Testis (tissue), 3 donors: ENCODE data around the gene MSH5. TPM values are rescaled to one million over a fixed set of nuclear protein-coding genes. Genes with fewer than 3 reads are reported as not detected.

ENCODE experiments used
- DNase-seq: peaks from one replicate; pipeline ENCODE4 v3.0.0-alpha.2; 2019
- H3K27ac ChIP-seq, 2 donors: fragments of 200-600 bp; sonication (generic); one replicate each; pipeline ENCODE4 v1.5.1; 2019
- H3K27me3 ChIP-seq: fragments of 200-600 bp; sonication (generic); one replicate; pipeline ENCODE4 v1.5.1; 2019
- H3K36me3 ChIP-seq: fragments of 200-600 bp; sonication (generic); one replicate; pipeline ENCODE4 v1.5.1; 2017; ENCODE audit warnings: low read depth; ENCODE audit errors: missing control alignments
- H3K4me1 ChIP-seq: fragments of 200-600 bp; sonication (generic); one replicate; pipeline ENCODE4 v1.5.1; 2019
- H3K4me3 ChIP-seq, 2 donors: fragments of 200-600 bp; sonication (generic); one replicate each; pipeline ENCODE4 v1.5.1; 2017 to 2019
- H3K9me3 ChIP-seq: fragments of 200-600 bp; sonication (generic); one replicate; pipeline ENCODE4 v1.5.1; 2017
- POLR2A ChIP-seq: fragments of 450-650 bp; IDR thresholded peaks from one replicate; pipeline ENCODE4 v1.6.1; 2017; ENCODE audit warnings: antibody characterized with exemption, mild to moderate bottlenecking, moderate library complexity
- WGBS, 2 donors: methylation state at CpG; one replicate each; pipeline ENCODE4 v1.1.5; 2018; 5-methylcytosine and 5-hydroxymethylcytosine counted together
- intact Hi-C: fragments of 100-400 bp; cut with DNase I; formaldehyde crosslinking; loops from one replicate; pipeline ENCODE4 v1.15.1; 2023; ENCODE audit warnings: low total_unique reads
- polyA plus RNA-seq: library from polyadenylated mRNA; stranded (reverse); fragments of 350-450 nt; fragmentation: Illumina TruSeq; extraction: RNeasy Lipid Tissue Mini Kit (QIAGEN cat#74804); gene quantifications from one replicate; pipeline ENCODE4 v1.2.3, GENCODE V29; 2014; ENCODE audit warnings: low read depth, low replicate concordance; ENCODE audit not compliant: insufficient read depth
- total RNA-seq, 2 donors: library from RNA; depleted of rRNA; stranded (reverse); fragments of >200 nt; gene quantifications; one replicate each; pipeline ENCODE4 v1.2.3, GENCODE V29; 2016
- TF ChIP-seq, protein P1 (sequence below), 3 experiments: fragments of 450-650 bp in 2 of 3; fragments of 200-600 bp in 1 of 3; sonication (generic) in 1 of 3; IDR thresholded peaks; one replicate each; pipeline ENCODE4 v1.5.1; 2016 to 2019; ENCODE audit warnings: antibody characterized with exemption in 3 of 3, mild to moderate bottlenecking in 2 of 3, moderate library complexity in 1 of 3

MSH5 gene
- total and polyA plus RNA-seq, 3 donors from 2014 or later, result 36.2 to 135 (median 77.6) TPM

DNA sequence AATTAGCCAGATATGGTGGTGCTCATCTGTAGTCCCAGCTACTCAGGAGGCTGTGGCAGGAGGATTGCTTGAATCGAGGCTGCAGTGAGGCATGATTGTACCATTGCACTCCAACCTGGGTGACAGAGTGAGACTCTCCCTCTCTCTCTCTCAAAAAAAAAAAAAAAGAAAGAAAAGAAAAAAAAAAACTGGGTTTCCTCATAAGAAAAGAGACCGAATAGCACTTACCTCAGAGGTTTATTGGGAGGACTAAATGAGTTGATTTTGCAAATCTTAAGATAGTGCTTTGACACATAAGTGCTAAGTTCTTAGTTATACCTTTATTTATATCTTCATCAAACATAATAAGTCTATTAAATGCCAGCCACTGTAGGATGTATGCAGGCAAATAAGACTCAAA lies 31.1 kb downstream of the MSH5 start:
- Histone ChIP-seq H3K36me3 (no peaks in the 10 kb centered on the region), H3K4me3 (no peak overlapping the region), H3K27me3 (no peaks in the 10 kb centered on the region), H3K9me3 (no peaks in the 10 kb centered on the region), H3K4me1 (no peaks in the 10 kb centered on the region), H3K27ac (no peak overlapping the region)
- 84 to 85% methylated on average over 2 of the region's 2 CpGs for WGBS, 2 donors
- intact Hi-C loops, result no loop called here
- DNase-seq, result no peak
- TF ChIP-seq POLR2A, result no peak
- TF ChIP-seq, protein P1, sequence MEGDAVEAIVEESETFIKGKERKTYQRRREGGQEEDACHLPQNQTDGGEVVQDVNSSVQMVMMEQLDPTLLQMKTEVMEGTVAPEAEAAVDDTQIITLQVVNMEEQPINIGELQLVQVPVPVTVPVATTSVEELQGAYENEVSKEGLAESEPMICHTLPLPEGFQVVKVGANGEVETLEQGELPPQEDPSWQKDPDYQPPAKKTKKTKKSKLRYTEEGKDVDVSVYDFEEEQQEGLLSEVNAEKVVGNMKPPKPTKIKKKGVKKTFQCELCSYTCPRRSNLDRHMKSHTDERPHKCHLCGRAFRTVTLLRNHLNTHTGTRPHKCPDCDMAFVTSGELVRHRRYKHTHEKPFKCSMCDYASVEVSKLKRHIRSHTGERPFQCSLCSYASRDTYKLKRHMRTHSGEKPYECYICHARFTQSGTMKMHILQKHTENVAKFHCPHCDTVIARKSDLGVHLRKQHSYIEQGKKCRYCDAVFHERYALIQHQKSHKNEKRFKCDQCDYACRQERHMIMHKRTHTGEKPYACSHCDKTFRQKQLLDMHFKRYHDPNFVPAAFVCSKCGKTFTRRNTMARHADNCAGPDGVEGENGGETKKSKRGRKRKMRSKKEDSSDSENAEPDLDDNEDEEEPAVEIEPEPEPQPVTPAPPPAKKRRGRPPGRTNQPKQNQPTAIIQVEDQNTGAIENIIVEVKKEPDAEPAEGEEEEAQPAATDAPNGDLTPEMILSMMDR (IDR thresholded peaks at IDR 0.05), result no peak

DNA sequence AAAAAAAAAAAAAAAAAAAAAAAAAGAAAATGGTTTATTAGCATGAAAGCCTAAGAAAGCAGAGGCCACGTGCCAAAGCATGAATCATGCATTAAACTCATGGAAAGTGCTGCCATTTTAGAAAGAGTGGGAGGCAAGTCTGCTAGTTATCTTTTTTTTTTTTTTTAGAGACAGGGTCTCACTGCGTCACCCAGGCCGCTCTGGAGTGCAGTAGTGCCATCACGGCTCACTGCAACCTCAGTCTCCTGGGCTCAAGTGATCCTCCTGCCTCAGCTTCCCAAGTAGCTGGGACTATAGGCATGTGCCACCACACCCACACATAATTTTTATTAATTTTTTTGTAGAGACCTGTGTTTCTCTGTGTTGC lies 32.2 kb downstream of the MSH5 start:
- no peak for DNase-seq
- Histone ChIP-seq H3K36me3 (no peaks in the 10 kb centered on the region), H3K9me3 (no peaks in the 10 kb centered on the region), H3K27me3 (no peaks in the 10 kb centered on the region), H3K27ac (no peak overlapping the region), H3K4me3 (no peak overlapping the region), H3K4me1 (peaks cover 8% of the 10 kb centered on the region)
- whole genome bisulfite sequencing, 2 donors, result 36 to 54% methylated on average over 4 of the region's 4 CpGs
- intact Hi-C loops, result no loop called here
- TF ChIP-seq POLR2A, result no peak
- TF ChIP-seq, protein P1 (IDR thresholded peaks at IDR 0.05), result no peak

DNA sequence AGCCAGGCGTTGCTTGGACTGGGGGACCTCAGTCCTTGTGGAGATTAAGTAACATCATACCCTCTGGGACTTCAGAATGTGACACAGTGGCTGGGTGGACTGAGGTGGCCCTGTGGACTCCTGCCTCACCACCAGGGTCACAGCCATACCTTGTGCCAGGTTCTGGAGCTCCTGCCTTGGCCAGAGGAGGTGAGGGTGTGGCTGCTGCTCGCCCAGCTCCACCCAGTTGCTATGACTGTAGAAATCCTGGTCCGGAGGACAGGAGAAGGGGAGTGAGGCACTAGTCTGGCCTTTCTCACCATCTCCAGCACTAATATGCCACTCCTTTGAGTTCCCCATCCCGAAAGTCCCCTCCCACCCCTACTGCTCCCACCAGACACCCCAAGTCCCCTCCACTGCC lies 35.4 kb downstream of the MSH5 start:
- Histone ChIP-seq H3K36me3 (no peaks in the 10 kb centered on the region), H3K9me3 (no peaks in the 10 kb centered on the region), H3K4me1 (peaks cover 12% of the 10 kb centered on the region), H3K27me3 (no peaks in the 10 kb centered on the region), H3K4me3 (no peak overlapping the region), H3K27ac (no peak overlapping the region)
- WGBS, 2 donors, result 71 to 93% methylated on average over 4 of the region's 4 CpGs
- no peak for DNase-seq
- intact Hi-C loops, result no loop called here
- TF ChIP-seq POLR2A, result no peak
- TF ChIP-seq, protein P1 (IDR thresholded peaks at IDR 0.05), result no peak

DNA sequence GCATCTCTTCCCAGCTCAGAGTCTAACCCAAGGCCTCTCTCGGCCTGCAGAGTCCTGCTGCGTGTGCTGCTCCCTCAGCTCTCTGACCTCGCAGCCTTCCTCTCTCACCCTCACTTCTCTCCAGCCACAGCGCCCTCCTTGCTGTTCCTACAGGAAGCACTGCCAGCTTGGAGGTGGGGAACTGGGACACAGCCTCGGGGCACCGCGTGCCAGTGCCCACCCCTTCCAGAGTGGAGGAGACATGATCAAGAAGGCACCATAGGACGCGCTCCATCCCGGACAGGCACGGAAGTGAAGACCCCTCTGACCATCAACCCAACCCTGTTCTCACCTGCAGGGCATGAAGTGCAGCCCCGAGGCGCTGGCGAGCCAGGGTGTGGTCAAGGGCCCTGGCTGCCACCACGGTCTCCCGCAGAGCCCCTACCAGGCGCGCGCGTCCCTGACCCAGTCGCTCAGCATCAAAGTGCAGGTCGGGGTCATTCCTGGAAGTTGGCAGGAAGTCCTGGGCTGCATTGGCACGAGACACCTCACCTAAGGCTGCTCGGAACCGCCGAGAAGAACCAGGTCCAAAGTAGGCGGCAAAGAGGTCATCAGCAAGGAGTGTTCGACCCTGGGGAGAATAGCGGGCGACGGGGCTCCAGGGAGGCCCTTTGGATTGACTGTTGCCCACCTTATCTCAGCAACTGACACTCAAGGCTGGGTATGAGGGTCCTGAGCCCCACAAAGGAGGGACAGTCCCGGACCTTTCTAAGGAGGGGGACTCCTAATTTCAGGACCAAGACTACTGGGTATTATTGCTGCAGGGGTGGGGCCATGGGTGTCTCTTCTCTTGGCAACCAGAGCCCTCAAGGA lies 36.1 kb downstream of the MSH5 start:
- intact Hi-C loops, result no loop called here
- Histone ChIP-seq H3K4me1 (peaks cover 12% of the 10 kb centered on the region), H3K4me3 (no peak overlapping the region), H3K36me3 (no peaks in the 10 kb centered on the region), H3K27ac (no peak overlapping the region), H3K27me3 (no peaks in the 10 kb centered on the region), H3K9me3 (no peaks in the 10 kb centered on the region)
- DNase-seq, result no peak
- no peak for TF ChIP-seq POLR2A
- TF ChIP-seq, protein P1 (IDR thresholded peaks at IDR 0.05), result no peak
- 91 to 93% methylated on average over 30 to 32 of the region's 32 CpGs for WGBS, 2 donors
